Ecto neural progenitor cell (in vitro differentiated cells): Measurements from ENCODE around the gene MYEOV.

Experiments
- DNase-seq: peaks from one replicate; pipeline ENCODE4 v3.0.0-alpha.2; 2018; ENCODE audit warnings: low spot score

Gene MYEOV

DNA sequence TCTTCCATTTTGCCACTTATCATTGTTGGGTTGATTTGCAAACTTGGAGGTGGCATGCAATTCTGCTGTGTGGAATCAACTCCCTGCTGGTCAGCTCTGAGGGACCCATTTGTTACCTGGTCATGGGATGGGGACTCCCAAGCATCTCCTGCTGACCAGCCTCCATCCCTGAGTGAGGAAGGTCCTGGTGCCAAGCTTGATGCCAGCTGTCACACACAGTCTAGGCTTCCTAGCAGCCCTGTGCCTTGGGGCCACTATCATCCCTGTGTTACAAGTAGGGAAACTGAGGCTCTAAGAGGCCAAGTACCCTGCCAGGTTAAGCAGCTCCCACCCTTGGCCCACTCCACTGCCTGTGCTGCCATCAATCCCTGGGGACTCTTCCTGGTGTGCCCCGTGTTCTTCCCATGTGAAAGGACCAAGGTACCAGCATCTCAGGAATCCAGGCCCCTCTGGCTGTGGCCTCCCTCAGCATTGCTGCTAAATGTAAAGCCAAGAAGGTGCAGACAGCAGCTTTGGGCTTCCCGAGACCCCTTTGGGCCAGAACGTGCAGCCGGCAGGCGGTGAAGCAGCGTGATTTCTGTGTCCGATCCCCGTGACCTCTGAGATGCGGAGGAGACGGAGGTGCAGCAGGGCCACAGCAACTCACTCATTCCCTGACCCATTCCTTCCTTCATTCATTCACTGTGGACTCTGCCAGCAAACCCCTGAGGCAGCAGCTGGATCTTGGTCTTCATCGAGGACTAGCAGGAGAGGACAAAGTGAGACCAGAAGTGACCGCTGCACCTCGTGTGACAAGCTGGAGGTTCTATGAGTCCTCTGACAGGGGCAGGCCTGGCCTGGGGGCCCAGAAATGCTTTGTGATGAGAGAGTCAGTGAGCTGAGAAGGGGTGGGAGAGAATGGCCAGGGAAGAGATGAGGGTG is 49.7 kb downstream of the MYEOV start:
- DNase-seq, result peak; percentile 41

DNA sequence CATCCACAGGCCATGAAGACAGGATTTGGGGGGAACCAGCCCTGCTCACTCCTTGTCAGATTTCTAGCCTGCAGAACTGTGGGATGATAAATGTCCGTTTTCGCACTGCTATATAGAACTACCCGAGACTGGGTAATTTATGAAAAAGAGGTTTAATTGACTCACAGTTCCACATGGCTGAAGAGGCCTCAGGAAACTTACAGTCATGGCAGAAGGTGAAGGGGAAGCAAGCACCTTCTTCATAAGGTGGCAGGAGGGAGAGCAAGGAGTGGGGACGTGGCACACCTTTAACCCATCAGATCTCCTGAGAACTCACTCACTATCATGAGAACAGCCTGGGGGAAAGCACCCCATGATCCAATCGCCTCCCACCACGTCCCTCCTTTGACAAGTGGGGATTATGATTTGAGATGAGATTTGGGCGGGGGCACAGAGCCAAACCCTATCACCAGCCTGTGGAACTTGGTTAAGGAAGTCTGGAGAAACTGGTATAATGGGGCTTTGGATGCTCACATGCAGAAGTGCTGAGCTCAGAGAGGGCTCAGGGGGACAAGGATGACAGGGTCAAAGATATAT is 50.7 kb downstream of the MYEOV start:
- peak; percentile 29 for DNase-seq
